Measurements from ENCODE around the gene SRF. TPM values are rescaled to one million over a fixed set of nuclear protein-coding genes. Genes with fewer than 3 reads are reported as not detected.
A peak's percentile ranks its signal among the peaks of the same experiment; 100 is the strongest.

The SRF gene
- total RNA-seq (18.1 TPM), polyA plus RNA-seq (25.5 TPM)
- long read RNA-seq, donor 1, result 0 reads
- long read RNA-seq, donor 2, result 0 reads
- long read RNA-seq, donor 3, full-length matches to known transcripts, result 7 of 13 reads
- long read RNA-seq, donor 3, partial matches to known transcripts, result 6 of 13 reads
- long read RNA-seq, donor 3, other reads (novel, unspliced or antisense), result 0 of 13 reads
- long read RNA-seq, donor 4, full-length matches to known transcripts, result 5 of 15 reads
- long read RNA-seq, donor 4, partial matches to known transcripts, result 10 of 15 reads
- long read RNA-seq, donor 4, other reads (novel, unspliced or antisense), result 0 of 15 reads
- long read RNA-seq, donor 5, full-length matches to known transcripts, result 13 of 35 reads
- long read RNA-seq, donor 5, partial matches to known transcripts, result 22 of 35 reads
- long read RNA-seq, donor 5, other reads (novel, unspliced or antisense), result 0 of 35 reads
- long read RNA-seq, donor 6, full-length matches to known transcripts, result 10 of 16 reads
- long read RNA-seq, donor 6, partial matches to known transcripts, result 6 of 16 reads
- long read RNA-seq, donor 6, other reads (novel, unspliced or antisense), result 0 of 16 reads
- long read RNA-seq, donor 7, full-length matches to known transcripts, result 6 of 26 reads
- long read RNA-seq, donor 7, partial matches to known transcripts, result 20 of 26 reads
- long read RNA-seq, donor 7, other reads (novel, unspliced or antisense), result 0 of 26 reads
- long read RNA-seq, donor 8, full-length matches to known transcripts, result 3 of 26 reads
- long read RNA-seq, donor 8, partial matches to known transcripts, result 23 of 26 reads
- long read RNA-seq, donor 8, other reads (novel, unspliced or antisense), result 0 of 26 reads
- long read RNA-seq, donor 9, full-length matches to known transcripts, result 3 of 14 reads
- long read RNA-seq, donor 9, partial matches to known transcripts, result 11 of 14 reads
- long read RNA-seq, donor 9, other reads (novel, unspliced or antisense), result 0 of 14 reads
- long read RNA-seq, donor 10, full-length matches to known transcripts, result 5 of 28 reads
- long read RNA-seq, donor 10, partial matches to known transcripts, result 23 of 28 reads
- long read RNA-seq, donor 10, other reads (novel, unspliced or antisense), result 0 of 28 reads

- H3K27ac ChIP-seq (ENCODE audit: low read depth in 1 of 2, low read length in 1 of 2), result peak within 1 kb of the TSS; percentile 89 to 93
- H3K4me1 ChIP-seq (ENCODE audit: control insufficient read depth in 2 of 2, insufficient read depth in 2 of 2, low read length in 2 of 2), result peaks cover 25 to 45% of the 10 kb centered on the region in 2 donors
- peaks cover 0 to 12% of the 10 kb centered on the region in 2 donors for H3K9me3 ChIP-seq (ENCODE audit: control insufficient read depth in 2 of 2, insufficient read depth in 1 of 2, low read length in 1 of 2)
- peaks cover 0 to 2% of the 10 kb centered on the region in 2 donors for H3K27me3 ChIP-seq (ENCODE audit: control insufficient read depth in 2 of 2, insufficient read depth in 1 of 2, low read length in 1 of 2)
- peak; percentile 98 to 100 (median 99) for DNase-seq (ENCODE audit: low read depth in 6 of 9, low spot score in 9 of 9)
- WGBS, result under 1% methylated on average over 83 of the region's 83 CpGs
- peaks cover 10 to 21% of the 10 kb centered on the region in 2 donors for H3K36me3 ChIP-seq (ENCODE audit: control insufficient read depth in 2 of 2, insufficient read depth in 2 of 2, low read length in 1 of 2)
- H3K4me3 ChIP-seq (ENCODE audit: low read length in 2 of 2), result peak within 1 kb of the TSS; percentile 76 to 88
Measured at GRCh38 chr6:43170931-43171706, at the start of gene SRF. TSS of gene SRF (plus strand) at chr6:43171269. CDS start at chr6:43171657, 388 bp downstream.

GRCh38 chr6:43122146-43122545 is 48.9 kb upstream of the SRF start:
- no peak for DNase-seq (ENCODE audit: low read depth in 6 of 9, low spot score in 9 of 9)
- WGBS, result 87% methylated on average over 2 of the region's 2 CpGs

GRCh38 chr6:43123461-43124314 is 47.4 kb upstream of the SRF start:
- 96% methylated on average over 25 of the region's 25 CpGs for WGBS
- no peak for DNase-seq (ENCODE audit: low read depth in 6 of 9, low spot score in 9 of 9)
- H3K4me3 ChIP-seq (ENCODE audit: low read length in 2 of 2), result no peak overlapping the region
- H3K9me3 ChIP-seq (ENCODE audit: control insufficient read depth in 2 of 2, insufficient read depth in 1 of 2, low read length in 1 of 2), result no peaks in the 10 kb centered on the region
- H3K27ac ChIP-seq (ENCODE audit: low read depth in 1 of 2, low read length in 1 of 2), result no peak overlapping the region
- peaks cover 0 to 47% of the 10 kb centered on the region in 2 donors for H3K4me1 ChIP-seq (ENCODE audit: control insufficient read depth in 2 of 2, insufficient read depth in 2 of 2, low read length in 2 of 2)
- H3K36me3 ChIP-seq (ENCODE audit: control insufficient read depth in 2 of 2, insufficient read depth in 2 of 2, low read length in 1 of 2), result peaks cover 0 to 6% of the 10 kb centered on the region in 2 donors
- H3K27me3 ChIP-seq (ENCODE audit: control insufficient read depth in 2 of 2, insufficient read depth in 1 of 2, low read length in 1 of 2), result no peaks in the 10 kb centered on the region

More at GRCh38 chr6:43122146-43122545, 48.9 kb upstream of the SRF start:
- no peaks in the 10 kb centered on the region for H3K27me3 ChIP-seq (ENCODE audit: control insufficient read depth in 2 of 2, insufficient read depth in 1 of 2, low read length in 1 of 2)
- H3K36me3 ChIP-seq (ENCODE audit: control insufficient read depth in 2 of 2, insufficient read depth in 2 of 2, low read length in 1 of 2), result peaks cover 0 to 6% of the 10 kb centered on the region in 2 donors
- no peak overlapping the region for H3K27ac ChIP-seq (ENCODE audit: low read depth in 1 of 2, low read length in 1 of 2)
- H3K9me3 ChIP-seq (ENCODE audit: control insufficient read depth in 2 of 2, insufficient read depth in 1 of 2, low read length in 1 of 2), result no peaks in the 10 kb centered on the region
- H3K4me3 ChIP-seq (ENCODE audit: low read length in 2 of 2), result no peak overlapping the region
- peaks cover 0 to 47% of the 10 kb centered on the region in 2 donors for H3K4me1 ChIP-seq (ENCODE audit: control insufficient read depth in 2 of 2, insufficient read depth in 2 of 2, low read length in 2 of 2)

- Histone ChIP-seq H3K27ac (ENCODE audit: low read depth in 1 of 2, low read length in 1 of 2) (no peak overlapping the region), H3K27me3 (ENCODE audit: control insufficient read depth in 2 of 2, insufficient read depth in 1 of 2, low read length in 1 of 2) (no peaks in the 10 kb centered on the region), H3K36me3 (ENCODE audit: control insufficient read depth in 2 of 2, insufficient read depth in 2 of 2, low read length in 1 of 2) (peaks cover 2 to 8% of the 10 kb centered on the region in 2 donors), H3K4me1 (ENCODE audit: control insufficient read depth in 2 of 2, insufficient read depth in 2 of 2, low read length in 2 of 2) (peaks cover 0 to 50% of the 10 kb centered on the region in 2 donors), H3K4me3 (ENCODE audit: low read length in 2 of 2) (no peak overlapping the region), H3K9me3 (ENCODE audit: control insufficient read depth in 2 of 2, insufficient read depth in 1 of 2, low read length in 1 of 2) (no peaks in the 10 kb centered on the region)
- WGBS, result 92% methylated on average over 6 of the region's 6 CpGs
- no peak for DNase-seq (ENCODE audit: low read depth in 6 of 9, low spot score in 9 of 9)
Measured at GRCh38 chr6:43124481-43124880, 46.6 kb upstream of the SRF start.

- H3K27ac ChIP-seq (ENCODE audit: low read depth in 1 of 2, low read length in 1 of 2), result peak overlapping the region in 1 of 2 donors; percentile 62
- peaks cover 0 to 50% of the 10 kb centered on the region in 2 donors for H3K4me1 ChIP-seq (ENCODE audit: control insufficient read depth in 2 of 2, insufficient read depth in 2 of 2, low read length in 2 of 2)
- H3K27me3 ChIP-seq (ENCODE audit: control insufficient read depth in 2 of 2, insufficient read depth in 1 of 2, low read length in 1 of 2), result no peaks in the 10 kb centered on the region
Measured at GRCh38 chr6:43125119-43125518, 46.0 kb upstream of the SRF start.

GRCh38 chr6:43125555-43125954 is 45.5 kb upstream of the SRF start:
- Histone ChIP-seq H3K36me3 (ENCODE audit: control insufficient read depth in 2 of 2, insufficient read depth in 2 of 2, low read length in 1 of 2) (peaks cover 7 to 16% of the 10 kb centered on the region in 2 donors), H3K27me3 (ENCODE audit: control insufficient read depth in 2 of 2, insufficient read depth in 1 of 2, low read length in 1 of 2) (no peaks in the 10 kb centered on the region), H3K27ac (ENCODE audit: low read depth in 1 of 2, low read length in 1 of 2) (peak overlapping the region in 1 of 2 donors; percentile 62), H3K9me3 (ENCODE audit: control insufficient read depth in 2 of 2, insufficient read depth in 1 of 2, low read length in 1 of 2) (no peaks in the 10 kb centered on the region), H3K4me3 (ENCODE audit: low read length in 2 of 2) (no peak overlapping the region), H3K4me1 (ENCODE audit: control insufficient read depth in 2 of 2, insufficient read depth in 2 of 2, low read length in 2 of 2) (peaks cover 0 to 47% of the 10 kb centered on the region in 2 donors)
- DNase-seq (ENCODE audit: low read depth in 6 of 9, low spot score in 9 of 9), result peak in 1 of 9 donors; percentile 22
- 94% methylated on average over 1 of the region's 1 CpG for WGBS

More at GRCh38 chr6:43125119-43125518, 46.0 kb upstream of the SRF start:
- 81% methylated on average over 6 of the region's 6 CpGs for WGBS
- no peak overlapping the region for H3K4me3 ChIP-seq (ENCODE audit: low read length in 2 of 2)
- DNase-seq (ENCODE audit: low read depth in 6 of 9, low spot score in 9 of 9), result peak in 1 of 9 donors; percentile 25
- no peaks in the 10 kb centered on the region for H3K9me3 ChIP-seq (ENCODE audit: control insufficient read depth in 2 of 2, insufficient read depth in 1 of 2, low read length in 1 of 2)
- peaks cover 4 to 14% of the 10 kb centered on the region in 2 donors for H3K36me3 ChIP-seq (ENCODE audit: control insufficient read depth in 2 of 2, insufficient read depth in 2 of 2, low read length in 1 of 2)

GRCh38 chr6:43127180-43127579 is 43.9 kb upstream of the SRF start:
- no peak for DNase-seq (ENCODE audit: low read depth in 6 of 9, low spot score in 9 of 9)
- WGBS, result 96% methylated on average over 12 of the region's 12 CpGs
- H3K27ac ChIP-seq (ENCODE audit: low read depth in 1 of 2, low read length in 1 of 2), result no peak overlapping the region
- no peak overlapping the region for H3K4me3 ChIP-seq (ENCODE audit: low read length in 2 of 2)
- peaks cover 22 to 30% of the 10 kb centered on the region in 2 donors for H3K36me3 ChIP-seq (ENCODE audit: control insufficient read depth in 2 of 2, insufficient read depth in 2 of 2, low read length in 1 of 2)
- no peaks in the 10 kb centered on the region for H3K27me3 ChIP-seq (ENCODE audit: control insufficient read depth in 2 of 2, insufficient read depth in 1 of 2, low read length in 1 of 2)
- H3K9me3 ChIP-seq (ENCODE audit: control insufficient read depth in 2 of 2, insufficient read depth in 1 of 2, low read length in 1 of 2), result no peaks in the 10 kb centered on the region
- H3K4me1 ChIP-seq (ENCODE audit: control insufficient read depth in 2 of 2, insufficient read depth in 2 of 2, low read length in 2 of 2), result peaks cover 0 to 35% of the 10 kb centered on the region in 2 donors

Data from thymus (tissue), 14 donors.